NCI-H2196 treated with DMSO at 0.1 percent for 48 hours (cell line): ENCODE measurements around the gene TCF3.
"Not testable (repeated sequence)": the region's sequence is repeated elsewhere in the genome, so short reads cannot be mapped to it uniquely, and the experiment has no call there.

ENCODE experiments used
- DNase-seq: peaks from one replicate; lab custom pipeline; 2025; ENCODE audit not compliant: unreplicated experiment; lab: John Stamatoyannopoulos, UW

The TCF3 gene

DNA sequence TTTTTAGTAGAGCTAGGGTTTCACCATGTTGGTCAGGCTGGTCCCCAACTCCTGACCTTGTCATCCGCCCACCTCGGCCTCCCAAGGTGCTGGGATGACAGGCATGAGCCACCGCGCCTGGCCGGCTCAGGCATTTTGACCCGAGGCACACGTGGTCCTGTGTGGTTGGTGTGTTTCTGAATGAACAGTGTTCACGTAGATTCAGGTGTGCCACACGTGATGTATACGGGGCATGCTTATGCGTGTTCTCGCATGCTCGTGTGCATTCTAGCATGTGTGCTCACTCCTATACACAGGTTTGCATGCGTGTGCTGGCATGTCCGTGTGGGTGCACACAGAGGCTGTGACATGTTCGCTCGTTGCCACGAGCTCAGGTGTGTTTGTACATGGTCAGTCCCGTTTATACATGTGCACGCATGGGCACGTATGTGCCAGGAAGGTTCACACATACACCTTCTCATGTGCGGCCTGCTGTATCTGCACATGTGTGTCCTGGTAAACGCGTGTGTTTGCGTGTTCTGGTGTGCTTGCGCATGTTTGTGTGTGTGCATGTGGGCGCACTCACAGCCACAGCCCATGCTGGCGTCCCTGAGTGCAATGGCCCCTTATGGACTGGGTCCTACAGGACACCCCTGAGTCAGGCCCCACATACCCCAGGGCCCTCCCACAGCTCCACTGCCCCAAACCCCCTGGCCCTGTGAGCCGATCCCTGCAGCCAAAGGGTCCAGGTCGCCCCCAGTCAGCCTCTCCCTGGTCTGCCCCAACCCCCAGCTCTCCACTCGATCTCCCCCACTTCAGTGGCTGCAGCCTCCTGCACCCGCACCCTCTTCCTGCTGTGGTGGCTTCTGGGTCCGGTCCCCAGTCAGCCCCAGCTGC lies 20.6 kb upstream of the TCF3 start:
- DNase-seq = no peak

GRCh38 chr19:1672038-1672768 lies 19.8 kb upstream of the TCF3 start:
- DNase-seq = no peak

DNA sequence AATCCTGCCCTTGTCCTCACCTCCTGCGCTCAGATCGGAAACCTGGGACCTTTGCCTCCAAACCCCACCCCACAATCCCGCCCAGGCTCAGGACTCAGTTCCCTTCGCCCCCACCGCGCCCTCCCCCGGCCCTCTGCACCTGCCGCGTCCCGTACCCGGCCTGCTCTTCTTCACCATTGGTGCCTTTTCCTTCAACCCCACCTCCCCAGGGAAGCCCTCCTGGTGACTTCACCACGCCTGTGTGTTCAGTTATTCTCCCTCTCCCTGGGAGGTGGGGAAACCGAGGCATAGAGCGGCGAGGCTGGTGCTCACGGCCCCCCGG lies 19.3 kb upstream of the TCF3 start:
- DNase-seq = no peak

DNA sequence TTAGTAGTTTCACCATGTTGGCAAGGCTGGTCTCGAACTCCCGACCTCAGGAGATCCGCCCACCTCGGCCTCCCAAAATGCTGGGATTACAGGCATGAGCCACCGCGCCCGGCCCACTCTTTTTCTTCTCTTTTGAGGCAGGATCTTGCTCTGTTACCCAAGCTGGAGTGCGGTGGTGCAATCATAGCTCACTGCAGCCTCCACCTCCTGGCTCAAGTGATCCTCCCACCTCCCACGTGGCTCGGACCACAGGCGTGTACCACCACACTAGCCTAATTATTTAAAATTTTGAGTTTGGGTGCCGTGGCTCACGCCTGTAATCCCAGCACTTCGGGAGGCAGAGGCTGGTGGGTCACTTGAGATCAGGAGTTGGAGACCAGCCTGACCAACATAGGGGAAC lies 18.3 kb upstream of the TCF3 start:
- DNase-seq = not testable (repeated sequence)

DNA sequence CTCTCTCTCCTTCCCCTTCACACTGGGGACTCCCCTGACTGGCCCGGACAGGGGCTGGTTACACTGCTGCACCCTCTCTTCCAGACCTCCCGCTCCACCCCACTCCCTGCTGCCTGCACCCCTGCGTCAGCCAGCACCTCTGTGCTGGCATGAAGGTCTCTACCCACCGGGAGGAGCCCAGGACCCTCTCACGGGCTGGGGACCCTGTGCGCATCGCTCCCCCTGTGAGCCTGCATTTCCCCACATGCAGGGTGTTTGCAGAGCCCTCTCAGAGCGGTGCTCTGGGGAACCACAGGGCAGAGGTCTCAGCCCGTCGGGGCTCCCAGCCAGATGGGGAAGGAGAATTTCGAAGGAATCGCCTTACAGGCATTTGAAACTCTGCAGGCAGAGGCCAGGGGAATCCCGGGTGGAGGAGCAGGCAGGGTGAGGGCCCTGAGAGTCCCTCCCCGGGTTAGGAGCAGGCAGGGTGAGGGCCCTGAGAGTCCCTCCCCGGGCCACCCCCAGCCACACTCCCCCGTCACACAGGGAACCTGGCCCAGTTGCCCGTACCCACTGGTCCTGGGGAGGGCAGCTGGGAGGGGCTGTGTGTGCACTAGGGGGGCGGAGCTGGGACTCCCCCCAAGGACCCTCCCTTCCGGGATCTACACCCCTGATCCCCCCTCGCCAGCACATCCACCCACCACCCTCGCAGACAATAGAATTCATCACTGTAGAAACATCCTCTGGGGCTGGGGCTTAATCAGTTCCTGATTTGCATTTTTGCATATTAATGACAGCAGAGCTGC lies 16.3 kb upstream of the TCF3 start:
- DNase-seq = no peak

- no peak for DNase-seq
Measured at GRCh38 chr19:1668048-1668485, 15.7 kb upstream of the TCF3 start.

DNA sequence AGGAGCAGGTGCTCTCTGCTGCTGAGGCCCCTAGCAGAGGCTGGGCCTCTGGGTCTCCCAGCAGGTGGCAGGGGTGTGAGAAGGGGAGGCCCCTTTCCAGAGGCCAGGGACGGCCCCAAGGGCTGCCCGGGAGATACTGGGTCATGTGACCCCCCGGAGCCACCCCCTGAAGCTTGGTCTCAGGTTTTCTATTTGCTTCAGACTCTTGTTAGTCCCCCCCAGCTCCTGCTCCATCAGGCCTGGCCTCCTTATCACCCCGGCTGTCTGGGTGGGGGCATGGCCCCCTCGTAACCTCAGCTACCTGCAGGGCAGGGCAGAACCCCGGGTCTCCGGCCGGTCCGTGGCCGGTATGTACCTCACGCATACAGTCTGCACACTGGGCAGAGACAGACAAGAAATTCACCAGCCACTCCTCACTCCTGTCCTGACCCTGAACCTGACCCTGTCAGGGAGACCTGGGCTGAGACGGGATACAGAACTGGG lies 13.2 kb upstream of the TCF3 start:
- DNase-seq = no peak

GRCh38 chr19:1663852-1664251 lies 11.4 kb upstream of the TCF3 start:
- DNase-seq = no peak

DNA sequence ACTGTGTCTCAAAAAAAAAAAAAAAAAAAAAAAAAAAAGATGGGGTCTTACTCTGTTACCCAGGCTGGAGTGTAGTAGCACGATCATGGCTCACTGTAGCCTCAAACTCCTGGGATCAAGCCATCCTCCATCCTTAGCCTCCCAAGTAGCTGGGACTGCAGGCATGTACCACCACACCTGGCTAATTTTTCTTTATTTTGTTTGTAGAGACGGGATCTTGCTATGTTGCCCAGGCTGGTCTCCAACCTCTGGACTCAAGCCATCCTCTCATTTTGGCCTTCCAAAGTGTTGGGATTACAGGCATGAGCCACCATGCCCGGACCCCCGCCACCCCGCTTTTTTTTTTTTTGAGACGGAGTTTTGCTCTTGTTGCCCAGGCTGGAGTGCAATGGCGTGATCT lies 10.8 kb upstream of the TCF3 start:
- DNase-seq = not testable (repeated sequence)

- DNase-seq = no peak
Measured at GRCh38 chr19:1661995-1662394, 9.6 kb upstream of the TCF3 start.

DNA sequence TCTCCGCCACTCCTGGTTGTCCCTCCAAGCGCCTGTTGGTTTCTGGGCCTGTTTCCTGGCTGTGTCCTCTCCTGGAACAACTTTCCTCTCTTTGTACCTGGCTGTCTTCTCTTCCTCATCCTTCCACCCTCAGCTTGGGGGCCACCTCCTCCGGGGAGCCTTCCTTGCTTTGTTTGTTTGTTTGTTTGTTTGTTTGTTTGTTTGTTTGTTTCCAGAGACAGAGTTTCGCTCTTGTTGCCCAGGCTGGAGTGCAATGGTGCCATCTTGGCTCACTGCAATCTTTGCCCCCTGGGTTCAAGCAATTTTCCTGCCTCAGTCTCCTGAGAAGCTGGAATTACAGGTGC lies 6.6 kb upstream of the TCF3 start:
- DNase-seq = no peak

DNA sequence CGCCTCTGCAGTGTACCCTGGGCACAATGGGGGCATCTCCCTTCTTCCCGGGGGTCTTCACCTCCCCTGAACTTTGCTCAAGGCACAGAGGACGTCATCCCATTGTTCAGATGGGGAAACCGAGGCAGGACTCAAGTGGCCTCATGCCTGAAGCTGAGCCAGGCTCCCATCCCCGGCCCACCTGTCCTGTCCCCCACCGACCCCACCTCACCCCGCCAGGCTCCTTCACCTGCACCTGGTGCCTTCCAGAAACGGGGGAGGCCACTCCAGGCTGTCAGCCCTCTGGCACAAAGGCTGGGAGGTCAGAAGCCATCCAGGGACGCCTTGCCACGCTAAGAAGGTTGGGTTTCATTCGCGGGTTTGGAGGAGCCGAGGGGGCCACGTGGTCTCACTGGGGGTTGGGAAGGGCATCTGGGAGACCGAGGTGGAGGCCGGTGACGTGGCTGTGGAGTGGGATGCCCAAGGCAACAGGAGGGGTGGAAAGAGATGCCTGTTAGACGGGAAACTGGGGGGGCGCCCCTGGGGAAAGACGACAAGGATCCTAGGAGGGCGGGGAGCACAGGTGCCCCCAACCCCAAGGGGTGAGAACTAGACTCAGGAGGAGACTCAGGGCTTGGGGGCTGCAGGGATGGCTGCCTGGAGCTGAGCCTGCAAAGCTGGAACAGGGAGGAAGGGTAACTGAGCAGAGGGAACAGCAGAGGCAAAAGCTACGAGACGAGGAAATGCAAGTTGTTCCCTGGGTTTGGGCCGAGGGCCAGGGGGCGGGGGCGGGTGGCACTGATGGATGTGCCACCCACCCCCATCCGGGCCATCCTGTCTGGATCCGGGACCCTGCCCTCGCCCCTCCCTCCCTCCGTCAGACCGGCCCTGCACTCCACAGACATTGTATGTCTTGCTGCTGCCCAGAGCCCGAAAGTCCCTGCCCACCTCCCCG lies 6.0 kb upstream of the TCF3 start:
- DNase-seq = no peak

DNA sequence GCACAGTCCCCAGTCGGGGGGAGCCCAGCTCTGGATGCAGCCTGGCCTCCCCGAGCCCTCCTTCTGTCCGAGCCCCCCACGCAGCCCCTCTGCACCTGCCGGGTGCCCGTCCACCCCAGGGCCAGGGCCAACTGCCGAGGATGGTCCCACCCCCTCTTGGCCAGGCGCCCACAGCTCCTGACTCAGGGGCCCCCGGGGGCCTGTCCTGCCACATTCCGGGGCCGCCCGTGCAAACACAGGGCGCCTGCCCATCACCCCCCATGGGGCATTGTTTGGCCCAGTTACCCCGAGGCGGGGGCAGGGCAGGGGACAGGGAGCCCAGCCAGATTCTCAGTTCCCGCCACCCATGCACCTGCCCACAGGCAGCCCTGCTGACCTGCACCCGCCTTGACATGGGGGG lies 5.3 kb upstream of the TCF3 start:
- DNase-seq = no peak

GRCh38 chr19:1656988-1657536 lies 4.6 kb upstream of the TCF3 start:
- no peak for DNase-seq

- no peak for DNase-seq
Measured at GRCh38 chr19:1655987-1656608, 3.7 kb upstream of the TCF3 start.

- DNase-seq = no peak
Measured at GRCh38 chr19:1655131-1655981, 2.9 kb upstream of the TCF3 start.

GRCh38 chr19:1654178-1654792 lies 1.9 kb upstream of the TCF3 start:
- DNase-seq = no peak

GRCh38 chr19:1653300-1653628 lies 849 bp upstream of the TCF3 start:
- no peak for DNase-seq
